PC-9 (cell line): ENCODE results near the gene SMIM1. TPM values are rescaled to one million over a fixed set of nuclear protein-coding genes. Genes with fewer than 3 reads are reported as not detected.

Source experiments
- BruUV-seq: library from RNA; stranded (reverse); fragments of 400-500 nt; replicated peaks from 2 replicates; lab custom pipeline; 2021; lab: Mats Ljungman, UMichigan
- CTCF ChIA-PET: fragments of 300-600 bp; sonication (Branson Sonifier 250); formaldehyde crosslinking; loops from one replicate; lab custom pipeline; 2022; ENCODE audit warnings: antibody characterized with exemption; lab: Charles Lee
- POLR2A ChIA-PET: fragments of 300-600 bp; sonication (Branson Sonifier 250); formaldehyde crosslinking; loops from one replicate; lab custom pipeline; 2022; ENCODE audit warnings: antibody characterized with exemption; ENCODE audit not compliant: unreplicated experiment; lab: Charles Lee
- DNase-seq, 2 experiments: peaks; one replicate each; pipeline versions ENCODE4 v3.0.0 to v3.0.0-alpha.2; 2015 to 2022; ENCODE audit warnings: mixed read lengths in 1 of 2
- H2AFZ ChIP-seq: fragments of 200-600 bp; sonication (generic); 2 replicates; pipeline ENCODE4 v1.8.1; 2017; ENCODE audit warnings: antibody characterized with exemption
- H3F3A ChIP-seq: fragments of 200-600 bp; sonication (generic); 2 replicates; pipeline ENCODE4 v1.8.1; 2017; ENCODE audit warnings: antibody characterized with exemption, mild to moderate bottlenecking, low read depth; ENCODE audit not compliant: insufficient read depth
- H3K27ac ChIP-seq: fragments of 200-600 bp; sonication (generic); 2 replicates; pipeline ENCODE4 v1.6.1; 2016; ENCODE audit warnings: mixed run types
- H3K27me3 ChIP-seq: fragments of 200-600 bp; sonication (generic); 2 replicates; pipeline ENCODE4 v1.6.1; 2016; ENCODE audit warnings: low read depth, mixed run types; ENCODE audit not compliant: insufficient read depth
- H3K36me3 ChIP-seq: fragments of 200-600 bp; sonication (generic); 2 replicates; pipeline ENCODE4 v1.6.1; 2016; ENCODE audit warnings: low read depth, mixed run types
- H3K4me1 ChIP-seq: fragments of 200-600 bp; sonication (generic); replicated peaks from 2 replicates; pipeline ENCODE4 v1.6.1; 2016; ENCODE audit warnings: mixed run types; ENCODE audit not compliant: insufficient read depth
- H3K4me2 ChIP-seq: fragments of 200-600 bp; sonication (generic); 2 replicates; pipeline ENCODE4 v1.6.1; 2017; ENCODE audit warnings: mixed run types
- H3K4me3 ChIP-seq: fragments of 200-600 bp; sonication (generic); 2 replicates; pipeline ENCODE4 v1.6.1; 2016; ENCODE audit warnings: mixed run types
- H3K79me2 ChIP-seq: fragments of 200-600 bp; sonication (generic); 2 replicates; pipeline ENCODE4 v1.6.1; 2017; ENCODE audit warnings: low read depth, mixed run types
- H3K9me2 ChIP-seq: fragments of 200-600 bp; sonication (generic); 2 replicates; pipeline ENCODE4 v1.8.1; 2017; ENCODE audit warnings: mild to moderate bottlenecking; ENCODE audit not compliant: insufficient read depth
- H3K9me3 ChIP-seq: fragments of 200-600 bp; sonication (generic); 2 replicates; pipeline ENCODE4 v1.8.1; 2016; ENCODE audit warnings: low read depth; ENCODE audit not compliant: insufficient read depth
- H4K20me1 ChIP-seq: fragments of 200-600 bp; sonication (generic); 2 replicates; pipeline ENCODE4 v1.8.1; 2017; ENCODE audit not compliant: insufficient read depth
- EZH2 ChIP-seq: fragments of 200-600 bp; sonication (generic); IDR thresholded peaks from 2 replicates; pipeline ENCODE4 v1.8.0; 2017; ENCODE audit warnings: antibody characterized with exemption, low read depth
- intact Hi-C: fragments of 100-400 bp; cut with micrococcal nuclease; formaldehyde crosslinking; loops from one replicate; pipeline ENCODE4 v1.10.0; 2022; ENCODE audit not compliant: unreplicated experiment
- total RNA-seq: library from RNA; stranded (reverse); gene quantifications from 2 replicates; pipeline ENCODE4 v1.2.3, GENCODE V29; 2021
- TF ChIP-seq, protein P1 (sequence below): fragments of 200-600 bp; sonication (generic); conservative IDR thresholded peaks from 2 replicates; pipeline ENCODE4 v1.6.1; 2017; ENCODE audit warnings: mixed run types, antibody characterized with exemption, mild to moderate bottlenecking, moderate library complexity

SMIM1 gene
- total RNA-seq, 1 experiment from 2014 or later: 5.9 TPM

DNA sequence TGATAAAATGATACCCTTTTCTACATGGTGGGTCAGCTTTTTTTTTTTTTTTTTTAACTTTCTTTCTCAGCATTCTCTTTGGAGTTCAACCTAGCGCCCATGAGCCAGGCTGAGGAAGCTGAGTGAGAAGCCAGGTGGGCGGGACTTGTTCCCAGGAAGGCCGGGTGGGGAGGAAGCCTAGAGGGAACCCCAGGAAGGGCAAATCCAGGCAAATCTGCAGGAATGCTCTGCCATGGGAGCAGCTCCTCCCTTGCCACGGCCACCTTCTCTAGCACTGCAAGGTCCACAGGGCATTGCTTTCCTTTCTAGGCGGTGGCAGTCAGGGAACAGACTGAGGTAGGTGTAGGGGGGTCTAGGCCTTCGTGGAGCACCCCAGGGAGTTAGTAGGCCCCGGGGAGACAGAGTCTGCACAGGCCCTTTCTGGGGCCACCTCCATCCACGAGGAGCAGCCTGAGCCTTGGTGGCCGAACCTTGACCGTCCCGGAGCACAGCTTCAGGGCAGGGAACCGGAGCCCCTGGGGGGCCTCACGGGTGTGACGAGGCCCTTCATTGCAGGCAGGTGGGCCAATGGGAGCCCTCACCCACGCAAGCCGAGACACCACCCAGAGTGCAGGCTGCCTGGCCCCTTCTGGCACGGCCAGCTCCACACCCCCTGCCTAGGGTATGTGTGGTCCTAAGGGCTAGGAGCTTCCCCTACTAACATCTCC lies 38.5 kb upstream of the SMIM1 start:
- no peaks in the 10 kb centered on the region for H4K20me1 ChIP-seq
- no peak overlapping the region for H3K4me3 ChIP-seq
- POLR2A ChIA-PET: no interaction called here
- no peaks in the 10 kb centered on the region for H3K9me2 ChIP-seq
- H3K4me2 ChIP-seq: no peak overlapping the region
- no peaks in the 10 kb centered on the region for H3K4me1 ChIP-seq
- H3K36me3 ChIP-seq: no peaks in the 10 kb centered on the region
- no TSS peak for BruUV-seq
- DNase-seq: no peak
- intact Hi-C loops: no loop called here
- CTCF ChIA-PET: no interaction called here
- no peak for TF ChIP-seq EZH2
- TF ChIP-seq, protein P1, sequence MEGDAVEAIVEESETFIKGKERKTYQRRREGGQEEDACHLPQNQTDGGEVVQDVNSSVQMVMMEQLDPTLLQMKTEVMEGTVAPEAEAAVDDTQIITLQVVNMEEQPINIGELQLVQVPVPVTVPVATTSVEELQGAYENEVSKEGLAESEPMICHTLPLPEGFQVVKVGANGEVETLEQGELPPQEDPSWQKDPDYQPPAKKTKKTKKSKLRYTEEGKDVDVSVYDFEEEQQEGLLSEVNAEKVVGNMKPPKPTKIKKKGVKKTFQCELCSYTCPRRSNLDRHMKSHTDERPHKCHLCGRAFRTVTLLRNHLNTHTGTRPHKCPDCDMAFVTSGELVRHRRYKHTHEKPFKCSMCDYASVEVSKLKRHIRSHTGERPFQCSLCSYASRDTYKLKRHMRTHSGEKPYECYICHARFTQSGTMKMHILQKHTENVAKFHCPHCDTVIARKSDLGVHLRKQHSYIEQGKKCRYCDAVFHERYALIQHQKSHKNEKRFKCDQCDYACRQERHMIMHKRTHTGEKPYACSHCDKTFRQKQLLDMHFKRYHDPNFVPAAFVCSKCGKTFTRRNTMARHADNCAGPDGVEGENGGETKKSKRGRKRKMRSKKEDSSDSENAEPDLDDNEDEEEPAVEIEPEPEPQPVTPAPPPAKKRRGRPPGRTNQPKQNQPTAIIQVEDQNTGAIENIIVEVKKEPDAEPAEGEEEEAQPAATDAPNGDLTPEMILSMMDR: no peak
- no peak overlapping the region for H3K27ac ChIP-seq
- H3K79me2 ChIP-seq: no peaks in the 10 kb centered on the region
- H3F3A ChIP-seq: no peaks in the 10 kb centered on the region
- no peaks in the 10 kb centered on the region for H3K27me3 ChIP-seq
- no peak overlapping the region for H2AFZ ChIP-seq
- H3K9me3 ChIP-seq: no peaks in the 10 kb centered on the region

DNA sequence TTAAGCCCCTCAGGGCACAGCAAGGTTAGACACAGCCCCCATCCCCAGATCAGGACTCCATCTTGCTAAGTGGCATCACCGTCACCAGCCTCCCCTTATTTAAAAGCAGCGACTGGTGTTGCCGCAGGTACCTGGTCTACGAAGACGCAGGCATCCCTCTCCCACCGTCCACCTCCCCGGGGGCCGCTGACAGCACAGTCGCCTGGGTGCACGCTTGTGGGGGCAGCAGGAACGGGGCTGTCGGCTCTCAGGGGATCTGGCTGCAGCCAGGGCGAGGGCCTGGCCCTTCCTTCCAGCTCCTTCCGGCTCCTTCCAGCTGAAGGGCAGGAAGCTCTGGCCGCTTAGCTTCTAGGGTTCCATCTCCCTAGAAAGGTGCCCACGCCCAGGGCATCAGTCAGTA lies 37.9 kb upstream of the SMIM1 start:
- H3K36me3 ChIP-seq: no peaks in the 10 kb centered on the region
- H3K79me2 ChIP-seq: no peaks in the 10 kb centered on the region
- CTCF ChIA-PET: no interaction called here
- H3K27ac ChIP-seq: no peak overlapping the region
- no TSS peak for BruUV-seq
- no peaks in the 10 kb centered on the region for H3K9me2 ChIP-seq
- no peak overlapping the region for H3K4me2 ChIP-seq
- no peaks in the 10 kb centered on the region for H3K27me3 ChIP-seq
- no peaks in the 10 kb centered on the region for H3F3A ChIP-seq
- H3K4me1 ChIP-seq: no peaks in the 10 kb centered on the region
- H3K9me3 ChIP-seq: no peaks in the 10 kb centered on the region
- DNase-seq: no peak
- no peak for TF ChIP-seq EZH2
- TF ChIP-seq, protein P1: no peak
- no peak overlapping the region for H2AFZ ChIP-seq
- no peaks in the 10 kb centered on the region for H4K20me1 ChIP-seq
- intact Hi-C loops: no loop called here
- no peak overlapping the region for H3K4me3 ChIP-seq
- POLR2A ChIA-PET: no interaction called here

DNA sequence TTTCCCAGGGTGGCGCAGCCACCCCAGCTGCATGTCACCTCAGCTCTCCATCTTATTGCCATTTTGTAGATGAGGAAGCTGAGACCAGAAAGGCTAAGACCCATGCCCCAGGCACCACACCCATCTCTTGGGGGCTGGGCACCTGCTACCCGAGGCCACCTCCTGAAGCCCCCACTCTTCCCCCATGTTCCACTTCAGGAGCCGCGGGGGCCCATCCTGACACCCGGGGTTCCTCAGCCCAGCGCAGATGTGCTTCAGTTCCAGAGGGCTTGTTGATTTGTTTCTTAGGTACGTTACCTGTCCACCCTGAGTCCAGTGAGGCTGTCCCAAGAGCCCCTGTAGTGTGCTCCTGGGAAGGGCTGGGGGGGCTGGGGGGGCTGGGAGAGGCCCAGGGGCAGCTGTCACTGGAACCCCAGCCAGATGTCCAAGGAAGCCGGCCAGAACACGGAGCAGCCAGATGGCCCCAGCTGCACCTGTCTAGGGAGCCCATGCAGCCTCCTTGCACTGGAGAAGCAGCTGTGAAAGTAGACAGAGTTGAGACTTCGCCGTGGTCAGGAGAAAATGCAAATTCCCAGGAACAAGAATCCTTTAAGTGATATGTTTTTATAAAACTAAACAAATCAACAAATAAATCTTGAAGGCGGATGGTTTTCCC lies 37.4 kb upstream of the SMIM1 start:
- no peak for DNase-seq
- Histone ChIP-seq H2AFZ (no peak overlapping the region), H3K27me3 (no peaks in the 10 kb centered on the region), H3K27ac (no peak overlapping the region), H3K36me3 (no peaks in the 10 kb centered on the region), H3K4me2 (no peak overlapping the region), H3K9me2 (no peaks in the 10 kb centered on the region), H4K20me1 (no peaks in the 10 kb centered on the region), H3F3A (no peaks in the 10 kb centered on the region), H3K4me3 (no peak overlapping the region), H3K4me1 (no peaks in the 10 kb centered on the region), H3K79me2 (no peaks in the 10 kb centered on the region), H3K9me3 (no peaks in the 10 kb centered on the region)
- CTCF ChIA-PET: no interaction called here
- POLR2A ChIA-PET: no interaction called here
- TF ChIP-seq EZH2: no peak
- TF ChIP-seq, protein P1: no peak
- BruUV-seq: no TSS peak
- intact Hi-C loops: no loop called here
